Coronary artery (tissue), 2 donors: Measurements from ENCODE around the gene GTF2I.
A peak's percentile ranks its signal among the peaks of the same experiment; 100 is the strongest.

Source experiments
- DNase-seq: peaks from one replicate; pipeline ENCODE4 v3.0.0-alpha.2; 2017; ENCODE audit warnings: low spot score
- H3K27ac ChIP-seq, 2 donors: fragments of 200-600 bp; sonication (generic); one replicate each; pipeline ENCODE4 v1.5.1; 2016 to 2019
- H3K4me3 ChIP-seq: fragments of 200-600 bp; sonication (generic); 2 replicates; pipeline ENCODE4 v1.5.1; 2016; ENCODE audit warnings: mild to moderate bottlenecking, moderate library complexity
- CTCF ChIP-seq: fragments of 200-600 bp; sonication (generic); IDR thresholded peaks from one replicate; pipeline ENCODE4 v1.5.1; 2019; ENCODE audit warnings: antibody characterized with exemption

The GTF2I gene

GRCh38 chr7:74653686-74654181, 3.8 kb upstream of the GTF2I start:
- no peak for DNase-seq
- Histone ChIP-seq H3K4me3 (no peak overlapping the region), H3K27ac (no peak overlapping the region)
- TF ChIP-seq CTCF: no peak

GRCh38 chr7:74654811-74655210, 2.7 kb upstream of the GTF2I start:
- Histone ChIP-seq H3K4me3 (no peak overlapping the region), H3K27ac (no peak overlapping the region)
- no peak for TF ChIP-seq CTCF
- DNase-seq: no peak

- DNase-seq: no peak
- Histone ChIP-seq H3K4me3 (no peak overlapping the region), H3K27ac (no peak overlapping the region)
- no peak for TF ChIP-seq CTCF
These were observed 2.2 kb upstream of the GTF2I start for GRCh38 chr7:74655324-74655723.

GRCh38 chr7:74655768-74656440, 1.6 kb upstream of the GTF2I start:
- no peak for TF ChIP-seq CTCF
- DNase-seq: no peak
- peak overlapping the region; percentile 93 to 98 for H3K27ac ChIP-seq
- H3K4me3 ChIP-seq: peak overlapping the region; percentile 95

GRCh38 chr7:74656441-74656836, 1.1 kb upstream of the GTF2I start:
- peak overlapping the region; percentile 95 for H3K4me3 ChIP-seq
- peak overlapping the region; percentile 93 to 98 for H3K27ac ChIP-seq
- TF ChIP-seq CTCF: no peak
- no peak for DNase-seq

GRCh38 chr7:74656837-74657691, 454 bp upstream of the GTF2I start:
- TF ChIP-seq CTCF: no peak

More at GRCh38 chr7:74656837-74657691, 454 bp upstream of the GTF2I start:
- Histone ChIP-seq H3K4me3 (peak overlapping the region; percentile 95), H3K27ac (peak overlapping the region; percentile 95 to 98)
- DNase-seq: peak; percentile 96
